Stimulated activated CD8-positive, alpha-beta memory T cell treated with anti-CD3 and anti-CD28 coated beads, Interleukin-4, amount 100 ng/mL, for 24 hours (primary cell): ENCODE data around the gene HMGN1.
A peak's percentile ranks its signal among the peaks of the same experiment; 100 is the strongest.
"Not testable (repeated sequence)": the region's sequence is repeated elsewhere in the genome, so short reads cannot be mapped to it uniquely, and the experiment has no call there.

Experiments used
- DNase-seq: peaks from one replicate; pipeline ENCODE4 v3.0.0-alpha.2; 2020; ENCODE audit warnings: low read depth

Gene HMGN1, protein sequence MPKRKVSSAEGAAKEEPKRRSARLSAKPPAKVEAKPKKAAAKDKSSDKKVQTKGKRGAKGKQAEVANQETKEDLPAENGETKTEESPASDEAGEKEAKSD

DNA sequence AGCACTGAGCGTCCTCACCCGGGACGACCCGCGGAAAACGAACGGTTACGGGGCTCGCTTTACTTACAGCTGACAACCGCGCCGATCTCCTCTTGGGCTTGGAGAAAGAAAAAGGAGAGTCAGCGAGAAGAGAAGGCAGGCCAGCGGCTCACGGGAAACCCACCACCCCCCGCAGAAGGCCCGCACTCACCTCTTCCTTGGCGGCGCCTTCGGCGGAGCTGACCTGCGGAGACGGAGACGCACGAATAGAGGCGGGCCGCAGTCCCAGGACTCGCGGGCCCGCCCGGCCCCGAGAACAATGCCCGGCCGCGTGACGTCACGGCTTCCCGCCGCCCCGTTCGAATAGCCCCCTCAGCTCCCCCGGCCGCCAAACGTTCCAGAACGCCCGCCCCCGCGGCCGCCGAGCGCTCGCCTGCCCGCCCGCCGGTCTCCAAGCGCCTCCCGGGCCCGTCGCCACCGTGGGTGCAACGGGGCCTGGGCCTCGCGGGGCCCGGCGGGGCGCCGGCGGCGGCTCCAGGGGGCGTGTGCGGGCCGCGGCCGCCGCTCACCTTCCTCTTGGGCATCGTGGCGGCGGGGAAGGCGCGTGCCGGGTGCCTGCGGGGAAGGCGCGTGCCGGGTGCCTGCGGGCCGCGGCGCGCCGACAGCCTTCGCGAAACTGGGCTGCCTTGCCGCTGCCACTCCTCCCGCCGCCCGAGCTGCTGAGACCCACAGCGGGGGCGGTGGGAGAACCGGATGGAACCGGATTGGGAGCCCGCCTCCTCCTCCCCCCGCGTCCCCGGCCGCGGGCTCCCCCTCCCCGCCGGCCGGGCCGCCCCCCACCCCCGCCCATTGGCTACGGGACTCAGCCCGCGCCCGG is at the start of gene HMGN1:
Gene HMGN1, minus strand, starts transcription at position 734 of the 856 bp plus-strand sequence. Its CDS starts 171 bp downstream, at position 563.
- DNase-seq, result peak; percentile 87

DNA sequence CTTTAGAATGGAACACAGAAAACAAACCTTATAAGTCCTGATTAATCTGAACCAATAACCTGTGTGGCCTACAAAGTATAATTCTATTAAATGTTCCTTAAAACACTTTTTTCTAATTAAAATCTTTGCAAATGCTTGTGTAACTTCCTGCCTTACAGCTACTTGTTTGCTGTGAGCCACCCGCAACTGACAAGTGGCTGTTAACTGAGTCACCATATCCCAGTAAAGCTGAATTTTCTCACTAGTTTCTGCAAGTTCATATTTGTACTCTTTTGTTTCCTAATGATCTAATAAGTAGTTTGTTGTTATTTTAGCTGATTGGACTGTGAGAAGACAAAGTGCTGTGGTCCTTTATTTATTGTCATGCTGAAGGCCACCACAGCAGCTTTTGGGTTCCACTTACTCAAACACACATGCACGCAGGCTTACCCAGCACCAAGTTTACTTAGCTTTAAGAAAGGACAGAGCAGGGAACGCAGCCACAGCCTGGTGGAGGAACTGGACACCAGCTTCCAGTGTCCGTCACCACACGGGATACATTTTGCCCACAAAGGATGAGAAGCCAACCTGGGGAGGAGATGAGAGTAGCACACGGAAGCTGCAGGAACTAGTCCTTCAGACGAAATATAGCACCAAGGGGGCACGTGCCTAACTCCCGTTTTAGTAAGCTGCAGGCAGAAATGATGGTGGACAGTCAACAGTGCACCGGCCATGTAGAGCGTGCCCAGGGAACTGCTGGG is 48.9 kb upstream of the HMGN1 start:
- no peak for DNase-seq

DNA sequence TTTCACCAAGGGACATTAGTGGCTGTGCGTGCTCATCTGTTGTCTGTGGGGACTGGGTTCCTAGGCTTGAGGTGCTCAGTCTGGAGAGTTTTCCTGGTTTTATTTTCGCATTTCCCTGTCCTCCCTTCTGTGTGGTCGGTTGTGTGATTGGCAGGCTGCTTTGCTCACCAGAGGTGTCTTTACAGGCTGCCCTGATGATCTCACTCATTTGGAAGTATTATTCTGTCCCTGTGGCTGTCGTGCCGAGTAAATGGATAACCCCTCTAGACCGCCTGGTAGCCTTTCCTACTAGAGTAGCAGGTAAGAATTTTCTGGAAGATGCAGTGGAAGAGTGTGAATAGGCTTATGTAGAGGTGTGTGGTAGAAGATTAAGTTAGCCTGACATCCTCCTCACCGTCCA is 44.1 kb upstream of the HMGN1 start:
- no peak for DNase-seq

DNA sequence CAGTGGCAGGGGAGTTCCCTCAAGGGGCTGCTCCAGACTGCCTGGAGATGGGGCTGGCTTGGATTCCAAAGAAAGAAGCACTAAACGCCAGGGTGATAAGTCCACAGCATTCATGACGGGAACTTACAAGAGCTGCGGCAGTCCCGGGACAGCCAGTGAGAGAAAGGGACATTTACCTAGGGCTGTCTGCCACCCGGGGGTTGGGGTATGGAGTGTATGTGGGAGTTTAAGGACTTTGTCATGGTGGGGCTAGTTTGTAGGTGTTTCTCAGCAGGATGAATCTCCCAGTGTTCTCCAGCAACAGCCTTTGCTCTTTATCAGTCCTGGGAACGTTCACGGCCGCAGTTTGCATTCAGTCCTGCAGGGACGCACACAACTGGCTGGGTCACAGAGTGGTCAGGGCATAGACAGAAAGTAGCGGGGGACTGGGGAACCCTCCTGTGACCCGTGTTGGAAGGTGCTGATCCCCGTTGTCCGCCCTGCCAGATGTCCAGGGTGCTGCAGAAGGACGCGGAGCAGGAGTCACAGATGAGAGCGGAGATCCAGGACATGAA is 41.4 kb upstream of the HMGN1 start:
- no peak for DNase-seq

DNA sequence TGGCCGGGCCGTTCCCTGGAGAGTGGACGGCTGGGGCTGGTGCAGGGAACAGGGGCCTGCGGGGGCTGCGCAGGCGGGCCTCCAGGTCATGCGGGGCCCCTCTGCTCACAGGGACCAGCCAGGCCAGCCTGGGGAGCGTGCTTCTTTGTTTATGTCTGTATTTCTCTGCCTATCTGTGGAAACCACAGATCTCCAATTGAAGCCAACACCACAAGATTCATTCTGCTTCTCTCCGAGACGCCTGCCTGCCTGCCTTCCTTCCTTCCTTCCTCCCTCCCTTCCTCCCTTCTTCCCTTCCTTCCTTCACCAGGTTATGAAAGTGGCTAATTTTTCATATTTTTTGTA is 39.9 kb upstream of the HMGN1 start:
- no peak for DNase-seq

DNA sequence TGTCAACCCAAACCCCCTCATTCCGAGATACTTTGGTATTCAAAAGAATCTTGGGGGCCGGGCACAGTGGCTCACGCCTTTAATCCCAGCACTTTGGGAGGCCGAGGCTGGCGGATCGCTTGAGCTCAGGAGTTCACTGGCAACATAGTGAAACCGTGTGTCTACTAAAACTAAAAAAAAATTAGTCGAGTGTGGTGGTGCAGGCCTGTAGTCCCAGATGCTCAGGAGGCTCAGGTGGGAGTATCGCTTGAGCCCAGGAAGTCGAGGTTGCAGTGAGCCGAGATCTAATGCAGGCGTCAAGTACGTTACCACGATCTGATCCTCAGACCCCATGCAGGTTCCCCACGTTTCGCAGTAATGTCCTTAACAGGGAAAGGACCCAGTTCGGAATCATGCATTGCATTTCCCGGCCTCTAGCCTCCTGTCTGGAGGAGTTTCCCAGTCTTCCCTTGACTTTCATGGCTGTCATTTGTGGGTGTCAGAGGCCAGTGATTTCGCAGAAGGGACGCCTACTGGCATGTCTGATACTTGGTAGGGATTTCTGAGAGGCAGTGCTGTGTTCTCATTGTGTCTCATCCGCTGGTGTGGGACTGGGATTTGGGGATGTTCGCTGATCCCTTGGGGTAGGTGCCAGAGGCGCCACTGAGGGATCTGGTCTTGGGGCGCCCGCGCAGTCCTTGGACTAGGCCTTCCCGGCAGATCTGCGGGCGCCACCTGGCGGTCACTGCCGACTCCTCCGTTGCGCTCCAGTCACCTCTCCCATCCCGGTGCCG is 39.3 kb upstream of the HMGN1 start:
- peak; percentile 85 for DNase-seq

DNA sequence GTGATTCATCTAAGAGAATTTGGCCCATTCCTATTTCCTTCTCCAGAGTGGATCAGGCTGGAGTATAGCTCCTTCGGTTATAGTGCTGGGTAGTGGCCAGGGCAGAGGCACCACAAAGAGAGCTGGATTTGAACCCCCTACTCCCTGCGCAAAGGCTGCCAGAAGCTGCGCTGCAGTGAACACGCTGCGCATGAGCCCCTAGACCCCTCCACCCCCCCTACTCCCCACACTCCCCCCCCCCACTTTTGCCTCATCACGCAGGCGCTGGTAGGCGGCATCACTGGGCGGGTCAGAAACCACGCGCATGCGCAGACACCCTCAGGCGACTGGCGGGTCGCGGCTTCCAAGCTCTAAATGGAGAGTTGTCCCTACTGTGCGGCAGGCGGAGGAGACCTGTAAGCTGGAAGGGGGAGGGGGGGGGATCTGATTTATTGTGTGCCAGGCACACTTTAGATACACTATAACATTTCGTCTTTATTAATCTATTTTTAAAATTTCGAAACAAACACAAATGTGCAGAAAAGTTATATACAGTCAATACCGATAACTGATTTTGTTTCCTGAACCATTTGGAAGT is 38.7 kb upstream of the HMGN1 start:
- DNase-seq, result peak; percentile 88

DNA sequence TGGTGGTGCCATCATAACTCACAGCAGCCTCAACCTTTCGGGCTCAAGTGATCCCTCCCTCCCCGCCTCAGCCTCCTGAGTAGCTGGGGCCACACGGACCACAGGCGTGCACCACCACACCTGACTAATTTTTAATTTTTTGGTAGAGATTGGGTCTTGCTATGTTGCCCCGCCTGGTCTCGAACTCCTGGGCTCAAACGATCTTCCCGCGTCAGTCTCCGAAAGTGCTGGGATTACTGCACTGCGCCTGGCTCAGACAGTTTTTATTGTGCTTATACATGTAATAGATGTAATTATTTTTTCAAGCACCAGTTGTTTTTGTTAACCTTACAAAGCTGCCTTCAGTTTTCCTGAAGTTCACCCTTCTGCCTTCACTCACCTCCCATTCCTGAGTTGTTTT is 38.0 kb upstream of the HMGN1 start:
- DNase-seq, result no peak

DNA sequence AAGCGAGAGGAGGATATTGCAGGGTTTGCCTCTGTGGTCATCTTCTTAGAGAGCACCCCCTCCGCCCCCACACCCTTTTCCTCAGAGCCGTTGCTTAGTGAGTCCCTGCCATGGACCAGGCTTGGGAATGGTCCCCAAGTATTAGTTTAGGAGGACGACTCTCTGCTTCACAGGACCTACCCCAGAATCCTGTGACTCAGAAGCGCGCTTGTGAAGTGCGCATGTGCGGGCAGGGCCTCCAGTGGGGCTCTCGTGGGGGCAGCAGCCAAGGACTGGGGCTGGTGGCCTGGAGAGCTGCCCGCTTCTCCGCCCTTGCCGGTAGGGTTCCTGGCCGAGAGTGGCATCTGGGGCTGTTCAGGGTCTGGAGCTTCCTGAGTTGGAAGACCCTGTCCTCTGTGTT is 37.3 kb upstream of the HMGN1 start:
- DNase-seq, result no peak

DNA sequence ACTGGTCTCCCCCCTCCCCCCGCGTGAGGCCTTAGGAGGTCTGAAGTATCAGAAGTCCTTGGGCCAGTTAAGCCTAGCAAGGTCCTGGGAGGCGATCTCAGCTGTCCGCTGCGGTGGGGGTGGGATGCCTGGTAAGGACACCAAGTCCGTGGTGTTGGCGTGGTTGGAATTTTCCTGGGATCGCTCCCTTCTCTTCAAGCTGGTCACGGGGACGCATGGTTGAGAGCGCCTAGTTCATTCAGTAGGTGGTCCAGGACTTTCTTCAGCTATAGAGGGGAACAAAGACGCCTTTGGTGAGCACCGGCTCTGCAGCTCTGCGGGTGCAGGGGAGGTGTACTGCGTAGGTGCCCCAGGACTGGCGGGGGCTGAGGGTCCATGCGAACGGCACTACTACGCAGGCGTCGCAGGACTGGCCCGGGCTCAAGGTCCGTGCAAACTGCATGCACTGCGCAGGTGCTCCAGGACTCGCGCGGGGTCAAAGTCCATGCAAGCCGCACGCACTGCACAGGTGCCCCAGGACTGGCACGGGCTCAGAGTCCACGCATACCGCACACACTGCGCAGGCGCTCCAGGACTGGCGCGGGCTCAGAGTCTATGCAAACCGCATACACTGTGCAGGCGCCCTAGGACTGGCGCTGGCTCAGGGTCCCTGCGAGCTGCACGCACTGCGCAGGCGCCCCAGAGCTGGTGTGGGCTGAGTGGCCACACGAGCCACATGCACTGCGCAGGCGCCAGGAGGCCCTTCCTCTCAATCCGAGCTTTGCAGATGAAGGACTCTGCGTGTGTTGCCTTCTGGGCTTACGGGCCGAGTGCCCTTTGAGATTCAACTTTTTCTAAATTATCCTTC is 36.6 kb upstream of the HMGN1 start:
- DNase-seq, result peak; percentile 49

DNA sequence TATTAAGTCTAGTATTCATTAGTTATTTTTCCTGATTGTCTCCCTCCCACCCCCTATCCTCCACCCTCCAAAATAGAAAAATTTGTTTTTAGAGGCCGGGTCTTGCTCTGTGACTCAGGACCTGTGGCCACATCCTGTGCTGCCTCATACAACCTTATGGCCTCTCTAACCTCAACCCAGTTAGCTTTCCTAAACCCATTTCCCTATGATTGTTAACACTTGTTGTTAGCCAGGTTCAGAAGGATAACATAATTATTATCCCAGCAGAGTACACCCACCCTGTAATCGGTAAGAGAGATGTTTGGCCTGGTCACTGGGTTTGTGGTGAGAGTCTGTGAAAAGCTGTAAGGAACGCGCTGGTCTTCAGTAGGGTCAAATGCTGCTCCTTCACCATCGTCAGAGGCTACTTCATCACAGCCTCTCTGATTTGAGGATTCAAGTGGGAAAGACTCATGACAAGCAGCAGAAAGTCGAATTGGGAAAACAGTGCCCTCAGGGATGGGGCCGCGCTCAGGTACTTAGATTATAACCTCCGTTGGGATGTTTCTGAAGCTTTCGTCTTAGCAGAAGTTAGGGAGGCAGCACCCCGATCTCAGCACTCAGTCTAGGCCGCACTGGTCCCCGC is 35.9 kb upstream of the HMGN1 start:
- no peak for DNase-seq

DNA sequence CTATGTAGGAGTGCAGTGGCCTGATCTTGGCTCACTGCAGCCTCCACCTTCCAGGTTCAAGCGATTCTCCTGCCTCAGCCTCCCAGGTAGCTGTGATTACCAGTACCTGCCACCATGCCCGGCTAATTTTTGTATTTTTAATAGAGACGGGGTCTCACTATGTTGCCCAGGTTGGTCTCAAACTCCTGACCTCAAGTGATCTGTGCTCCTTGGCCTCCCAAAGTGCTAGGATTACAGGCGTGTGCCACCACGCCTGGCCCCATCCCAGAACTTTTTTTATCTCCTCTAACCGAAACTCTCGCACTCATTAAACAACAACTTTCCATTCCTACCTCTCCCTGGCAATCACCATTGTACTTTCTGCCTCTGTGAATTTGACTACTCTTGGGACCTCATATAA is 33.2 kb upstream of the HMGN1 start:
- DNase-seq, result not testable (repeated sequence)

DNA sequence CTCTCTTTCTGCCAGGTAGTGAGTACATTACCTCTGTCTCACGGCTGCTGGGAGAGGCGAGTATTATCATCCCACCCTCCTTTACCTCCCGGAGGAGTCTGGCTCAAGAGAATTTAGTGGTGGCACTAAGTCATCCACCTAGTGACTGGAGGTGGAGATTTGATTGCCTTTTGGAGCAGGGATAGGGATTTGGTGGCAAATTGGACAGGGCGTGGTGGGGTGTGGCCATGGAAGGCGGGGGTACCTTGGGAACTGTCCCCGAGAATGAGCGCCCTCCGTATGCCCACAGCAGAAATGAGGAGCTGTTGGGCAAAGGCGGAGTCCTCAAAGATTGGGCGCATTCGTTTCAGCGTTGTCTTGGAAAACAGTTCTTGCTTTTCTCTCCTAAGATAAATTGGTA is 32.1 kb upstream of the HMGN1 start:
- no peak for DNase-seq

DNA sequence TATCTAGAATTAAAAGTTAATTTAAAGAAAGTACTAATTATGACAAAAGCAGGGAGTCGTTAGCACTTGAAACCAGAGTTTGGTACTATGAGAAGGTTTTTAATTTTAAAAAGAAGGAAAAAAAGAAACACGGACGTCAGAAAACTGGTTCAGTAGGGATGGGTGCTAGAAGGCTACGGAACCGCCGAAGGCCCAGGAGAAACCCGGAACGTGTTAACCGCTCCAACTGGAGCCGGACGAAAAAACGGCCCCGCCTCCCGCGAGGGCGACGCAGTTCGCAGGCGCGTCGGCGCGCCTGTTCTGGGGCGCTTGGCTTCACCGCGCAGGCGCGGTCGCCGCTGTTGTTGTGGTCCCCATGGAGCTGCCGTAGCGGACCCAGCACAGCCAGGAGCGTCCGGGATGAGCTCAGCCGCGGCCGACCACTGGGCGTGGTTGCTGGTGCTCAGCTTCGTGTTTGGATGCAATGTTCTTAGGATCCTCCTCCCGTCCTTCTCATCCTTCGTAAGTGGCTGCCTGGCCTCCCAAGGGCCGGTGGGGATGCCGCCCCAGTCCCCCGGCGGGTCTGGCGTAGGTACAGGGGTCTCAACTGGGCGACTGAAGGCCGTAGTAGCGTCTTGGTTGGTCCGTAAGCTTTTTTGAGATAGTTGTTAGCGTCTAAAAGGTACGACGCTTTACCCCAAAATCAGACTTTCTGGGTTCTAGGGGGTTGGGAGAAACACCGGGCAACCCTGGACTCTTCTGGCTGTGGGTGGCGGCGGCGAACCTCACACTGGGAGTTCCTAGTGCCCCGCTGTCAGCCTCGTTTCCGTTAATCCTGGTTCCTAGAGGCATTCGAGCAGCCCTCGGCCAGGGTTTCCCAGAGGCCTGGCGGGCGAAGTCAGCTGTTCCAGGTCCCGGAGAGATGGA is 31.4 kb upstream of the HMGN1 start:
- DNase-seq, result peak; percentile 85

DNA sequence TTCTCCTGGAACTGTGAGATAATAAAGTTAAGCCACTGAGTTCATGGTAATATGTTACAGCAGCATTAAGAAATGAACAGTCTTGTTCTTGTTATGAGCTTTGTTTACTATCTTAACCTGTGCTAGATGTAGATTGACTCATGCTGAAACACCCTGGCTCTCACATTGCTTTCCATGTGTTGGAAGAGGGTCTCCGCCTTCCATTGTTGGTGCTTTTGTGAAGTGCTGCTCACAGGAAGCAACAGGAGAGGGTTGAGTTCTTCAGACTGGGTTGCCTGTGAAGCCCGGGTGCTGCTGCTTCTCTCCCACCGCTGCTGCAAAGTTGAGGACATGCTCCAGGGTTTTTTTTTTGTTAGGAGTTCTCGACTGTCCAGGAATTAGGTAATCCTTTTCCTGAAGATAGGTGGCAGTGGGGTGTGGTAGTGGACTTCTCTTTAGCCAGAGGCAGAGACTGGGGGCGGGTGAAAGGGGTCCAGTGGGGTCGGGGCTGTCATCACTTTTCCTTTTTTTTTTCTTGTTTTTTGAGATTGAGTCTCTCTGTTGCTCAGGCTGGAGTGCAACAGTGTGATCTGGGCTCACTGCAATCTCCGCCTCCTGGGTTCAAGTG is 28.7 kb upstream of the HMGN1 start:
- DNase-seq, result no peak

DNA sequence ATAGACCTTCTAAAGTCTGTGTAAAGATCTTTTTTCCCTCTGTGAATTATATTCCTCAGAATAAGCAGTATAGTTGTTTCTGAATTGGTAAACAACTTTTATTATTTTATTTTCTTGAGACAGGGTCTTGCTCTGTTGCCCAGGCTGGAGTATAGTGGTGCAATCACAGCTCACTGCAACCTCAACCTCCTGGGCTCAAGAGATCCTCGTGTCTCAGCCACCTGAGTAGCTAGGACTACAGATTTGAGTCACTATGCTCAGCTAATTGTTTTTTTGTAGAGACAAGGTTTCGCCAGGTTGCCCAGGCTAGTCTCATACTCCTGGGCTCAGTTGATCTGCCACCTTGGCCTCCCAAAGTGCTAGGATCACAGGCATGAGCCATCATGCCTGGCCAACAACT is 26.6 kb upstream of the HMGN1 start:
- DNase-seq, result no peak

DNA sequence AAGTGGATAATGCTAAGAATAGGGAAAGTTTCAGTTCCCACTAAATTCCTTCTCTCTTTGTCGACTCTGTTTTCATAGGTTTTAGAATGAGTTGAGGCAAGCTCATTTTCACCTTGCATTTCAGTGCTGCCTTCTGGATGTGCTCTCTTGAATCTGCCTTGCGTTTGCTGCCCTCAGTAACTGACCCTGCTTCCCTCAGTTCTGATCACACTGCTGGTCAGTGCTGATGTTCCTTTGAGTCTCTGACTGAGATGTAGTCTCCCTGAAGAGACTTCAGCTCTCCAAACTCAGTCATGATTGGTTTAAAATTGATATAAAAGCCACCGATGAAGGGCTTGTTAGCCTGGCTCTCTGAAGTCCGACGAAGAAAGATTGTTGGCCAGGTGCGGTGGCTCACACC is 25.2 kb upstream of the HMGN1 start:
- DNase-seq, result no peak

DNA sequence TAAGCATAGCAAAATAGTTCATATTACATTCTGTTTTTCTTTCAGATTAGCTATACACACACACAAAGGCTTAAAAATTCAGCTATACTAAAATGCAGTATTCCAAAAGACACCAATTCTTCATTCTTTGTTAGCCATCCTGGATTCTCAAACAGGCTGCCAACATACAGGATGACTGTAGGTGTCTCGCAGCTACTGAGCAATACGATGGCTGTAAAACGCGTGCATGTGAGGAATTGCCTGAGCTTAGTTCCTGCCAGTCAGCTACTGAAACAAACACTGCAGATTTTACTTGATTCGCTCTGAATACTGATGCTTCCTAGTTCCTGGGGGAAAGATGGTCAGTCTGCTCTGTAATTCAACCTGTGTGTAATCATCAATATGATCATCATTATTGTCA is 24.7 kb upstream of the HMGN1 start:
- DNase-seq, result no peak

DNA sequence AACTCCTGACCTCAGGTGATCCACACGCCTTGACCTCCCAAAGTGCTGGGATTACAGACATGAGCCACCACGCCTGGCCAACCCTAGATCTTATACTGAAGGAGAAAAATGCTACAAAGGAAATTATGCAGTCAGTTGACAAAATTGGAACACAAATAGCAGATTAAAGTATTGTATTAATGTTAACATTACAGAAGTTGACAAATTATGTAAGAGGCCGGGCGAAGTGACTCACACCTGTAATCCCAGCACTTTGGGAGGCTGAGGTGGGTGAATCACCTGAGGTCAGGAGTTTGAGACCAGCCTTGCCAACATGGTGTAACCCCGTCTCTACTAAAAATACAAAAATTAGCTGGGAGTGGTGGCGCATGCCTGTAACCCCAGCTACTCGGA is 21.0 kb upstream of the HMGN1 start:
- not testable (repeated sequence) for DNase-seq
